ENCODE data around the gene SLC1A4. TPM values are rescaled to one million over a fixed set of nuclear protein-coding genes. Genes with fewer than 3 reads are reported as not detected.

SLC1A4 gene
- polyA plus RNA-seq, 3 donors: 3.2 to 4.5 (median 4.4) TPM

DNA sequence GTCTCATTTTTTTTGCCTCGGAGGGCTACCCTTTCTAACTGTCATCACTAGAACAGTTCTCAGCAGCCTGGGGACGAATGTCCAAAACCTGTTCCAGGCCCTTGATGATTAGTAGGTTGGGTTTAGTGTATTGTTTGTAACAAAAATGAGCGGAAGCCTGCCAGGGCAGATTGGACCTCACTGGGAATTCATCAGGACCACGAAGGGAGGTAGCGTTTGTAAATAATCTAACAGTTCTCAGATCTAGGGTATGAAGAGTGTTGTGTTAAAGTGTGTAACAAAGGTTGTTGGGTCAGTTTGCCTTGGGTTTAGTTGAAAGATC lies 67.8 kb downstream of the SLC1A4 start:
- H3K36me3 ChIP-seq (replicated peaks in 1 of 2; ENCODE audit: control insufficient read depth in 1 of 2, insufficient read depth in 2 of 2, low read length in 2 of 2): no peaks in the 10 kb centered on the region
- 2% methylated on average over 5 of the region's 5 CpGs for WGBS (ENCODE audit: insufficient coverage)
- peak overlapping the region in 1 of 2 donors; percentile 81 for H3K27ac ChIP-seq (ENCODE audit: low read depth in 1 of 2, low read length in 2 of 2)
- intact Hi-C loops (cut with micrococcal nuclease): no loop called here
- Mint-ChIP-seq H3K4me1 (peaks cover 58% of the 10 kb centered on the region), H3K27me3 (ENCODE audit: low read depth in 3 of 3) (peaks cover 0 to 3% (median 0%) of the 10 kb centered on the region in 3 donors), H3K4me3 (peak overlapping the region; percentile 85 to 95), H3K9me3 (peaks cover 0 to 2% (median 0%) of the 10 kb centered on the region in 7 donors), H3K36me3 (peaks cover 0 to 1% of the 10 kb centered on the region in 2 donors), H3K27ac (peak overlapping the region in 6 of 7 donors; percentile 5 to 88 (median 56))
- peak overlapping the region; percentile 67 to 93 (median 77) for H3K4me3 ChIP-seq (replicated peaks in 1 of 3; ENCODE audit: low read depth in 2 of 3, low read length in 3 of 3)
- H3K9ac ChIP-seq (ENCODE audit: insufficient read depth, low read length, poor library complexity, severe bottlenecking): peak overlapping the region; percentile 73
- H3K4me1 ChIP-seq (ENCODE audit: control insufficient read depth in 1 of 2, insufficient read depth in 2 of 2, low read length in 2 of 2): peaks cover 44 to 53% of the 10 kb centered on the region in 2 donors
- TF ChIP-seq, protein P1, sequence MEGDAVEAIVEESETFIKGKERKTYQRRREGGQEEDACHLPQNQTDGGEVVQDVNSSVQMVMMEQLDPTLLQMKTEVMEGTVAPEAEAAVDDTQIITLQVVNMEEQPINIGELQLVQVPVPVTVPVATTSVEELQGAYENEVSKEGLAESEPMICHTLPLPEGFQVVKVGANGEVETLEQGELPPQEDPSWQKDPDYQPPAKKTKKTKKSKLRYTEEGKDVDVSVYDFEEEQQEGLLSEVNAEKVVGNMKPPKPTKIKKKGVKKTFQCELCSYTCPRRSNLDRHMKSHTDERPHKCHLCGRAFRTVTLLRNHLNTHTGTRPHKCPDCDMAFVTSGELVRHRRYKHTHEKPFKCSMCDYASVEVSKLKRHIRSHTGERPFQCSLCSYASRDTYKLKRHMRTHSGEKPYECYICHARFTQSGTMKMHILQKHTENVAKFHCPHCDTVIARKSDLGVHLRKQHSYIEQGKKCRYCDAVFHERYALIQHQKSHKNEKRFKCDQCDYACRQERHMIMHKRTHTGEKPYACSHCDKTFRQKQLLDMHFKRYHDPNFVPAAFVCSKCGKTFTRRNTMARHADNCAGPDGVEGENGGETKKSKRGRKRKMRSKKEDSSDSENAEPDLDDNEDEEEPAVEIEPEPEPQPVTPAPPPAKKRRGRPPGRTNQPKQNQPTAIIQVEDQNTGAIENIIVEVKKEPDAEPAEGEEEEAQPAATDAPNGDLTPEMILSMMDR (IDR thresholded peaks at IDR 0.05): no peak
- no peaks in the 10 kb centered on the region for H4K20me1 ChIP-seq (ENCODE audit: insufficient read depth, low read length)
- H2AFZ ChIP-seq (ENCODE audit: insufficient read depth, low read depth, low read length, poor library complexity, severe bottlenecking): peak overlapping the region; percentile 95
- H3K79me2 ChIP-seq (ENCODE audit: insufficient read depth, low read length): peaks cover 59% of the 10 kb centered on the region
- H3K27me3 ChIP-seq (ENCODE audit: control insufficient read depth in 2 of 2, insufficient read depth in 2 of 2, low read length in 2 of 2): no peaks in the 10 kb centered on the region
- H3K4me2 ChIP-seq (replicated peaks; ENCODE audit: extremely low read depth, low read length, poor library complexity, severe bottlenecking): peak overlapping the region; percentile 87
- DNase-seq: no peak
- H3K9me3 ChIP-seq (replicated peaks in 1 of 2; ENCODE audit: control insufficient read depth in 1 of 2, insufficient read depth in 1 of 2, low read length in 2 of 2): no peaks in the 10 kb centered on the region

DNA sequence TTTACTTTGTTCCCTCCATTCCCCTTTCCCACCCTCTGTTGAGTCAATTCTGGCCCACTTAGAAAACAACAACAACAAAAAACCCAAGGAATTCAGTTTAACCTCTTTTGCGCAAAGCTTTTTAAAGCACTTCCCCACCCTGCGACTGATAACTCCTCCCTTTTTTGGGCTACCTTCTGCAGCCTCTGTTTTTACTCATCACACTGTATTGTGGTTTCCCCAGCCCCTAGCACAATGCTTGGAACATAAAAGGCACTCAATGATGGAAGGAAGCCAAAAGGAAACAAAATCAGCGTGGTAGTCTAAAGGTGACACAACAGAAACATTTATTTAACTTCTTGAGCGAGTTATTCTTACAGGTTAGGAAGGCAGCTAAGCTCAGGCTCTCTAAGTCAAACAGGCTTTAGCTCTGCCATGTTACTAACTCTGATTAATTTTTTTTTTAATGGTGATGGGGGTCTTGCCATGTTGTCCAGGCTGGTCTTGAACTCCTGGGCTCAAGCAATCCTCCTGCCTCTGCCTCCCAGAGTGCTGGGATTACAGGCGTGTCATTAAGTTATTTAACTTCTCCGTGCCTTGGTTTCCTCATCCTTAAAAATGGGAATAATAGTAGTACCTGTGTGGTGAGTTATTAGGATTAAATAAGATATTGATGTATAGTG lies 68.3 kb downstream of the SLC1A4 start:
- Mint-ChIP-seq H3K27ac (peak overlapping the region in 6 of 7 donors; percentile 5 to 88 (median 56)), H3K27me3 (ENCODE audit: low read depth in 3 of 3) (peaks cover 0 to 3% (median 0%) of the 10 kb centered on the region in 3 donors), H3K9me3 (peaks cover 0 to 2% (median 0%) of the 10 kb centered on the region in 7 donors), H3K4me3 (peak overlapping the region; percentile 85 to 95), H3K4me1 (peaks cover 54% of the 10 kb centered on the region), H3K36me3 (no peaks in the 10 kb centered on the region)
- Histone ChIP-seq H3K9ac (ENCODE audit: insufficient read depth, low read length, poor library complexity, severe bottlenecking) (no peak overlapping the region), H3K27me3 (ENCODE audit: control insufficient read depth in 2 of 2, insufficient read depth in 2 of 2, low read length in 2 of 2) (no peaks in the 10 kb centered on the region), H3K4me3 (replicated peaks in 1 of 3; ENCODE audit: low read depth in 2 of 3, low read length in 3 of 3) (peak overlapping the region in 2 of 3 experiments; percentile 67 to 93), H3K36me3 (replicated peaks in 1 of 2; ENCODE audit: control insufficient read depth in 1 of 2, insufficient read depth in 2 of 2, low read length in 2 of 2) (no peaks in the 10 kb centered on the region), H4K20me1 (ENCODE audit: insufficient read depth, low read length) (no peaks in the 10 kb centered on the region), H3K9me3 (replicated peaks in 1 of 2; ENCODE audit: control insufficient read depth in 1 of 2, insufficient read depth in 1 of 2, low read length in 2 of 2) (no peaks in the 10 kb centered on the region), H2AFZ (ENCODE audit: insufficient read depth, low read depth, low read length, poor library complexity, severe bottlenecking) (peak overlapping the region; percentile 95), H3K79me2 (ENCODE audit: insufficient read depth, low read length) (peaks cover 63% of the 10 kb centered on the region), H3K4me2 (replicated peaks; ENCODE audit: extremely low read depth, low read length, poor library complexity, severe bottlenecking) (peak overlapping the region; percentile 87), H3K4me1 (ENCODE audit: control insufficient read depth in 1 of 2, insufficient read depth in 2 of 2, low read length in 2 of 2) (peaks cover 42 to 49% of the 10 kb centered on the region in 2 donors), H3K27ac (ENCODE audit: low read depth in 1 of 2, low read length in 2 of 2) (peak overlapping the region in 1 of 2 donors; percentile 81)
- no CpG with 5 or more reads among the region's 6 CpGs for WGBS (ENCODE audit: insufficient coverage)
- intact Hi-C loops (cut with micrococcal nuclease): no loop called here
- peak; percentile 49 to 67 (median 60) for DNase-seq
- TF ChIP-seq, protein P1 (IDR thresholded peaks at IDR 0.05): no peak
